Measurements from ENCODE around the gene KRTAP12-2.
A peak's percentile ranks its signal among the peaks of the same experiment; 100 is the strongest.
"Not testable (repeated sequence)": the region's sequence is repeated elsewhere in the genome, so short reads cannot be mapped to it uniquely, and the experiment has no call there.

KRTAP12-2 gene

GRCh38 chr21:44685050-44685449 is 18.3 kb upstream of the KRTAP12-2 start:
- H4K8ac ChIP-seq (ENCODE audit: low read depth, low read length); H3K36me3 ChIP-seq (replicated peaks in 1 of 2; ENCODE audit: control insufficient read depth in 2 of 2, insufficient read depth in 2 of 2, low read length in 2 of 2); H3K9ac ChIP-seq (ENCODE audit: low read depth, low read length, poor library complexity); H2AFZ ChIP-seq (ENCODE audit: low read length); H3K27ac ChIP-seq (replicated peaks; ENCODE audit: low read length); DNase-seq (ENCODE audit: low spot score); H3K9me3 ChIP-seq (replicated peaks in 1 of 2; ENCODE audit: control insufficient read depth in 2 of 2, insufficient read depth in 1 of 2, low read depth in 1 of 2, low read length in 2 of 2); H3K4me2 ChIP-seq (ENCODE audit: insufficient read depth, low read length, poor library complexity, severe bottlenecking); H2AK5ac ChIP-seq (ENCODE audit: low read depth, low read length); H3K4me3 ChIP-seq (ENCODE audit: low read length in 2 of 2); H2BK15ac ChIP-seq (ENCODE audit: low read length); H2BK120ac ChIP-seq (ENCODE audit: low read depth, low read length); H3K14ac ChIP-seq (ENCODE audit: low read length); H3K4ac ChIP-seq (ENCODE audit: low read length); H2BK12ac ChIP-seq (ENCODE audit: low read length); H3K18ac ChIP-seq (ENCODE audit: low read length); H3K23ac ChIP-seq (ENCODE audit: low read depth, low read length, poor library complexity); H2BK5ac ChIP-seq (ENCODE audit: low read length); H3K79me1 ChIP-seq (ENCODE audit: low read depth, low read length); H4K91ac ChIP-seq (ENCODE audit: low read depth, low read length, poor library complexity): not testable (repeated sequence)
- Histone ChIP-seq H3K4me1 (ENCODE audit: control insufficient read depth in 2 of 2, insufficient read depth in 1 of 2, low read depth in 1 of 2, low read length in 2 of 2) (peaks cover 5 to 13% of the 10 kb centered on the region in 2 donors), H3K27me3 (ENCODE audit: control insufficient read depth in 3 of 3, insufficient read depth in 3 of 3, low read depth in 1 of 3, low read length in 3 of 3) (peaks cover 0 to 14% (median 0%) of the 10 kb centered on the region in 3 experiments)
- WGBS, 2 donors (ENCODE audit: extremely low coverage in 2 of 2, insufficient read length in 2 of 2, insufficient replicate concordance in 1 of 2) = no CpG with 5 or more reads among the region's 6 CpGs

- no peak for DNase-seq (ENCODE audit: low spot score)
- Histone ChIP-seq H2AFZ (ENCODE audit: low read length) (no peak overlapping the region), H3K27ac (replicated peaks; ENCODE audit: low read length) (no peak overlapping the region), H3K4ac (ENCODE audit: low read length) (no peak overlapping the region), H3K4me2 (ENCODE audit: insufficient read depth, low read length, poor library complexity, severe bottlenecking) (no peak overlapping the region), H4K91ac (ENCODE audit: low read depth, low read length, poor library complexity) (no peak overlapping the region), H2BK15ac (ENCODE audit: low read length) (no peak overlapping the region), H3K14ac (ENCODE audit: low read length) (no peak overlapping the region), H3K4me3 (ENCODE audit: low read length in 2 of 2) (no peak overlapping the region), H3K27me3 (ENCODE audit: control insufficient read depth in 3 of 3, insufficient read depth in 3 of 3, low read depth in 1 of 3, low read length in 3 of 3) (peaks cover 0 to 14% (median 0%) of the 10 kb centered on the region in 3 experiments), H3K9ac (ENCODE audit: low read depth, low read length, poor library complexity) (no peak overlapping the region), H2BK12ac (ENCODE audit: low read length) (no peak overlapping the region), H3K18ac (ENCODE audit: low read length) (no peak overlapping the region), H3K36me3 (replicated peaks in 1 of 2; ENCODE audit: control insufficient read depth in 2 of 2, insufficient read depth in 2 of 2, low read length in 2 of 2) (no peaks in the 10 kb centered on the region), H3K79me1 (ENCODE audit: low read depth, low read length) (no peaks in the 10 kb centered on the region), H2AK5ac (ENCODE audit: low read depth, low read length) (no peak overlapping the region), H3K9me3 (replicated peaks in 1 of 2; ENCODE audit: control insufficient read depth in 2 of 2, insufficient read depth in 1 of 2, low read depth in 1 of 2, low read length in 2 of 2) (no peaks in the 10 kb centered on the region), H2BK120ac (ENCODE audit: low read depth, low read length) (no peak overlapping the region), H4K8ac (ENCODE audit: low read depth, low read length) (no peak overlapping the region), H3K23ac (ENCODE audit: low read depth, low read length, poor library complexity) (no peak overlapping the region), H2BK5ac (ENCODE audit: low read length) (no peak overlapping the region), H3K4me1 (ENCODE audit: control insufficient read depth in 2 of 2, insufficient read depth in 1 of 2, low read depth in 1 of 2, low read length in 2 of 2) (peaks cover 5 to 13% of the 10 kb centered on the region in 2 donors)
- WGBS, 2 donors (ENCODE audit: extremely low coverage in 2 of 2, insufficient read length in 2 of 2, insufficient replicate concordance in 1 of 2) = no CpG with 5 or more reads among the region's 6 CpGs
Measured at GRCh38 chr21:44684483-44684882, 17.8 kb upstream of the KRTAP12-2 start.

GRCh38 chr21:44684077-44684476 is 17.4 kb upstream of the KRTAP12-2 start:
- Histone ChIP-seq H4K91ac (ENCODE audit: low read depth, low read length, poor library complexity) (no peak overlapping the region), H3K4me3 (ENCODE audit: low read length in 2 of 2) (no peak overlapping the region), H3K27ac (replicated peaks; ENCODE audit: low read length) (no peak overlapping the region), H3K14ac (ENCODE audit: low read length) (no peak overlapping the region), H4K8ac (ENCODE audit: low read depth, low read length) (no peak overlapping the region), H3K9me3 (replicated peaks in 1 of 2; ENCODE audit: control insufficient read depth in 2 of 2, insufficient read depth in 1 of 2, low read depth in 1 of 2, low read length in 2 of 2) (no peaks in the 10 kb centered on the region), H2BK15ac (ENCODE audit: low read length) (no peak overlapping the region), H3K4ac (ENCODE audit: low read length) (no peak overlapping the region), H2BK5ac (ENCODE audit: low read length) (no peak overlapping the region), H3K79me1 (ENCODE audit: low read depth, low read length) (no peaks in the 10 kb centered on the region), H3K4me1 (ENCODE audit: control insufficient read depth in 2 of 2, insufficient read depth in 1 of 2, low read depth in 1 of 2, low read length in 2 of 2) (peaks cover 5 to 13% of the 10 kb centered on the region in 2 donors), H3K27me3 (ENCODE audit: control insufficient read depth in 3 of 3, insufficient read depth in 3 of 3, low read depth in 1 of 3, low read length in 3 of 3) (peaks cover 0 to 14% (median 0%) of the 10 kb centered on the region in 3 experiments), H3K36me3 (replicated peaks in 1 of 2; ENCODE audit: control insufficient read depth in 2 of 2, insufficient read depth in 2 of 2, low read length in 2 of 2) (no peaks in the 10 kb centered on the region), H3K18ac (ENCODE audit: low read length) (no peak overlapping the region), H3K4me2 (ENCODE audit: insufficient read depth, low read length, poor library complexity, severe bottlenecking) (no peak overlapping the region), H2AK5ac (ENCODE audit: low read depth, low read length) (no peak overlapping the region), H2BK120ac (ENCODE audit: low read depth, low read length) (no peak overlapping the region), H2BK12ac (ENCODE audit: low read length) (no peak overlapping the region), H2AFZ (ENCODE audit: low read length) (no peak overlapping the region), H3K23ac (ENCODE audit: low read depth, low read length, poor library complexity) (no peak overlapping the region), H3K9ac (ENCODE audit: low read depth, low read length, poor library complexity) (no peak overlapping the region)
- WGBS, 2 donors (ENCODE audit: extremely low coverage in 2 of 2, insufficient read length in 2 of 2, insufficient replicate concordance in 1 of 2) = no CpG with 5 or more reads among the region's 7 CpGs
- DNase-seq (ENCODE audit: low spot score) = no peak

- H3K4ac ChIP-seq (ENCODE audit: low read length) = no peak overlapping the region
- no peak overlapping the region for H3K4me3 ChIP-seq (ENCODE audit: low read length in 2 of 2)
- H3K4me1 ChIP-seq (ENCODE audit: control insufficient read depth in 2 of 2, insufficient read depth in 1 of 2, low read depth in 1 of 2, low read length in 2 of 2) = peaks cover 5 to 11% of the 10 kb centered on the region in 2 donors
- DNase-seq (ENCODE audit: low spot score) = no peak
- H3K9ac ChIP-seq (ENCODE audit: low read depth, low read length, poor library complexity) = no peak overlapping the region
- peak overlapping the region; percentile 19 for H2BK120ac ChIP-seq (ENCODE audit: low read depth, low read length)
- peak overlapping the region; percentile 16 for H2BK15ac ChIP-seq (ENCODE audit: low read length)
- H4K8ac ChIP-seq (ENCODE audit: low read depth, low read length) = no peak overlapping the region
- H3K27me3 ChIP-seq (ENCODE audit: control insufficient read depth in 3 of 3, insufficient read depth in 3 of 3, low read depth in 1 of 3, low read length in 3 of 3) = peaks cover 0 to 14% (median 0%) of the 10 kb centered on the region in 3 experiments
- no peak overlapping the region for H2BK12ac ChIP-seq (ENCODE audit: low read length)
- no peak overlapping the region for H2BK5ac ChIP-seq (ENCODE audit: low read length)
- H3K36me3 ChIP-seq (replicated peaks in 1 of 2; ENCODE audit: control insufficient read depth in 2 of 2, insufficient read depth in 2 of 2, low read length in 2 of 2) = no peaks in the 10 kb centered on the region
- no peak overlapping the region for H3K23ac ChIP-seq (ENCODE audit: low read depth, low read length, poor library complexity)
- H3K9me3 ChIP-seq (replicated peaks in 1 of 2; ENCODE audit: control insufficient read depth in 2 of 2, insufficient read depth in 1 of 2, low read depth in 1 of 2, low read length in 2 of 2) = no peaks in the 10 kb centered on the region
- H3K14ac ChIP-seq (ENCODE audit: low read length) = no peak overlapping the region
- H3K18ac ChIP-seq (ENCODE audit: low read length) = peak overlapping the region; percentile 36
- no peak overlapping the region for H3K4me2 ChIP-seq (ENCODE audit: insufficient read depth, low read length, poor library complexity, severe bottlenecking)
- no peak overlapping the region for H3K27ac ChIP-seq (replicated peaks; ENCODE audit: low read length)
- peak overlapping the region; percentile 62 for H2AK5ac ChIP-seq (ENCODE audit: low read depth, low read length)
- H2AFZ ChIP-seq (ENCODE audit: low read length) = no peak overlapping the region
- no peak overlapping the region for H4K91ac ChIP-seq (ENCODE audit: low read depth, low read length, poor library complexity)
- WGBS, 2 donors (ENCODE audit: extremely low coverage in 2 of 2, insufficient read length in 2 of 2, insufficient replicate concordance in 1 of 2) = no CpG with 5 or more reads among the region's 15 CpGs
- H3K79me1 ChIP-seq (ENCODE audit: low read depth, low read length) = no peaks in the 10 kb centered on the region
Measured at GRCh38 chr21:44682580-44683151, 15.9 kb upstream of the KRTAP12-2 start.
